Left forelimb (tissue), 1 donor: ENCODE data around the gene TSC22D3.
"Not testable (repeated sequence)": the region's sequence is repeated elsewhere in the genome, so short reads cannot be mapped to it uniquely, and the experiment has no call there.

Source experiments
- DNase-seq: peaks from one replicate; pipeline ENCODE4 v3.0.0-alpha.2; 2018; ENCODE audit warnings: low spot score

The TSC22D3 gene

DNA sequence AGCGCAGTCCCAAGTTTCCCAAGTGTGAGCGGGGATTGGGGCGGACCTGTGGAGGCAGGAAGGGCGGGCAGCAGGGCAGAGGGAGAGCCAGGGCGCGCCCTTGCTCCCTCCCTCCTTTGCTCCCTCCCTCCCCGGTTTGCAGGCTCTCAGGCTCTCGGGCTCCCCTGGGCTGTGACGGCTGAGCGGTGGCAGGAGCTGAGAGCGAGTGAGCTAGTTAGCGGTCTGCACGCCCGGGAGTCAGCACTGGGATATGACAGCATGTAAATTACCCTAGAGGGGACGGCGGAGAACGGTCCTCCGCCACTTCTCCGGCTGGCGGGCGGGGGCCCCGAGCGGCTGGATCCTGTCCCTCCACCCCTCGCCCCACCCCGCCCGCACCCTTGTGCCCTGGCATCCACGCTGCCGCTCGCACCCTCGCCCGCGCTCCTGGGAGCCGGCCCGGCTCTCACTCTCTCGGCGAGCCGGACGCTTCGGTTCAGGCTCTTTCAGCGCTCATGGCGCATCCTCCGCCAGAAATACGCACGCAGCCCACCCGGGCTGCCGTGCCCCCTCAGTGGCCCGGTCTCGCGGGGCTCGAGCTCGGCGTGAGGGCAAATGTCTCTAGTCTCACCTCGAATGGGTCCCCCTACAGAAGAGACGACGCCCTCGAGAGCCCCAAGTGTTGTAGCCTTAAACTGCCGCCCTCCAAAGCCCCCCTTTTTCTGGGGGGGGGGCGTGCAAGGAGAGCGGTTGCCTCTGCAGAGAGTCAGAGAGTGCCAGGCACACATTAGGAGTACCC lies at the start of gene TSC22D3:
Gene TSC22D3, minus strand, starts transcription at position 54 of the 778 bp plus-strand sequence. CDS start 368 bp downstream, outside the sequence.
- DNase-seq: peak; percentile 73

DNA sequence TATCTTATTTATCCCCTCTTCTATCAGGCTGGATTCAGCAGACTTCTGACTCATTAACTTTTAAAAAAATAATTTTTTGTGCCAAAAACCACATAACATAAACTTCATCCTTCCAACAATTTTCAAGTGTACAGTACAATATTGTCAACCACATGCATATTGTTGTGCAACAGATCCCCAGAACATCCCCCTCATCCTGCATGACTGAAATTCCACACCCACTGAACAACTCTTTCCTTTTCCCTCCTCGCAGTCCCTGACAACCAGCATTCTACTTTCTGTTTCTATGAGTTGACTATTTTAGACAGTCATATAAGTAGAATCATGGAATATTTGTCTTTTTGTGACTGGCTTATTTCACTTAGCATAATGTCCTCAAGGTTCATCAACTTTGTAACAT lies 47.9 kb upstream of the TSC22D3 start:
- DNase-seq: no peak

DNA sequence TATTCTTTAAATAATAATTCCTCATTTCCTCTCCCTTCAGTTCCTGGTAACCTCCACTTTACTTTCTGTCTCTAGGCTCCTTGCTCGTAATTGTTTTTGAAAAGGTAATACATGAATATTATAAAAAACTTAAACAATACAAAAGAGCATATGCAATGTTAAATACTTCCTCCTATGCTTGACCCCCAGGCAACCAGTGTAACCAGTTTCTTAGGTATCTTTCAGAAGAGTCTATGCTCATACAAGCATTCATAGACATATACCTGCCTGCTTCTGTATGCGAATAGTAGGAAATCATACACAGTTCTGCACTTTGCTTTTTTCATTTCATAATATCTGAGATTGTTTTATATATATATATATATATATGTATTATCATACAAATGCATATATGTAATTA lies 47.5 kb upstream of the TSC22D3 start:
- no peak for DNase-seq

DNA sequence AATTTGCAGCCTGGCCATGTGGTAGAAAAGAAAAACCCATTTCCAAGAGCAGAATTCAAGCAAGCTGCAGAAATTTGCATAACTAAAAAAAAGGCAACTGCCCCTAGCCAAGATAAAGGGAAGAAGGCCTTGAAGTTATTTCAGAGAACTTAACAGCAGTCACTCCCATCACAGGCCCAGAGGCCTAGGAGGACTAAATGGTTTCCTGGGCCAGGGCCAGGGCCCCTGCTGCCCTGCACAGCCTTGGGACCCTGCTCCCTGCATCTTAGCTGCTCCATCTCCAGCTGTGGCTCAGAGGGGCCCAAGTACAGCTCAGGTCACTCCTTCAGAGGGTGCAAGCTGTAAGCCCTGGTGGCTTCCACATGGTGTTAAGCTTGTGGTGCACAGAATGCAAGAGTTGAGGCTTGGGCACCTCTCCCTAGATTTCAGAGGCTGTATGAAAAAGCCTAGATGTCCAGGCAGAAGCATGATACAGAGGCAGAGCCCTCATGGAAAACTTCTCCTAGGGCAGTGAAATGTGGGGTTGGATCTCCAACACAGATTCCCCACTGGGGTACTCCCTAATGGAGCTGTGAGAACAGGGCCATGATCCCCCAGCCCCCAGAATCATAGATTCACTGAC lies 43.4 kb upstream of the TSC22D3 start:
- no peak for DNase-seq

DNA sequence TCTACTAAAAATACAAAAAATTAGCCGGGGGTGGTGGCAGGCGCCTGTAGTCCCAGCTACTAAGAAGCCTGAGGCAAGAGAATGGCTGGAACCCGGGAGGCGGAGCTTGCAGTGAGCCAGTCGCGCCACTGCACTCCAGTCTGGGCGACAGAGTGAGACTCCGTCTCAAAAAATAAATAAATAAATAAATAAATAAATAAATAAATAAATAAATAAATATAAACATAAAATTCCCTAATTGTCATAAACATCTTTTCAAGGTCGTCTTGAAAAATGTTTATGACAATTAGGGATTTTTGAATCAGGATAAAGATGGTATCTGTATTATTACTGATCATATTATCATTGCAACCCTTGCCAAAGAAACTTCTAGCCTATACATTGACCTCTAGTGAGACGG lies 34.5 kb upstream of the TSC22D3 start:
- DNase-seq: not testable (repeated sequence)

- no peak for DNase-seq
Measured at GRCh38 chrX:107805179-107805578, 29.6 kb upstream of the TSC22D3 start.

DNA sequence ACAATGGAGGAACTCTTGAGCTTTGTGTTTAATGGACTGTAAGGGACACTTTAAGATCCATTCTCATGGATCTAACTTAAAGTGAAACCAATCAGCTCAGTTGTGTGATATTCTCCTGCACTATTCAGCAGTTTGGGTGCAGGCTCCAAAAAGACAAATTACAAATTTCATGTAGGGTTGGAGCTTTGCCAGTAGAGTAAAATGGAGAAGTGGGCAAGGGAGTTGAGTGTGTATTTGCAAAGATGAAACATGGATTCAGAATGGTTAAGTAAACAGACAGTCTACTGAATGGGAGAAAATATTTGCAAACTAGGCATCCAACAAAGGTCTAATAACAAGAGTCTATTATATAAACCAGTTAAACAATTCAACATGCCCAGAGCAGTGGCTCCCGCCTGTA lies 28.8 kb upstream of the TSC22D3 start:
- no peak for DNase-seq

GRCh38 chrX:107787827-107788226 lies 12.2 kb upstream of the TSC22D3 start:
- DNase-seq: no peak

DNA sequence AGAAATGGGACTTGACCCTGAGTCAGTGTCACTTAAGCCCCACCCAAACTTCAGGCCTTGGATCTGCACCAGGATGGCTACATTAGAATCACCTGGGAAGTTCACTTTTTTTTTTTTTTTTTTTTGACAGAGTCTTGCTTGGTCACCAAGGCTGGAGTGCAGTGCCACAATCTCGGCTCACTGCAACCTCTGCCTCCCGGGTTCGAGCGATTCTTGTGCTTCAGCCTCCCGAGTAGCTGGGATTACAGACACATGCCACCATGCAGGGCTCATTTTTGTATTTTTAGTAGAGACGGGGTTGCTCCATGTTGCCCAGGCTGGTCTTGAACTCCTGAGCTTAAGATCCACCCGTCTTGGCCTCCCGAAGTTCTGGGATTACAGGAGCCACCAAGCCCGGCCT lies 4.9 kb upstream of the TSC22D3 start:
- DNase-seq: no peak

DNA sequence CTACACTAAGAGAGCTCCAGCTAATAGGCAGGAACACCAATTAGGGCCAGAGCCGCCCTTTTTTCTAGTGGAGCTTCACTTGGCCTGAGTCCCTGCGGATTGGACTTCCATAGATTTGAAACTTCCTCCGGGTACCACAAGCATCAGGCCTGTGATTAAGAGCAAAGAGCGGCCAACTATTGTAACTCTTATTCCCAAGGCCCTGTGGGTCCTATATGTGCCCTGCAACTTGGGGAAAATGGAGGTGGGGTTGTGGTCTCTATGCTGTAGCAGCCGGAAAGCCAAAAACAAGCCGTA lies 1.9 kb upstream of the TSC22D3 start, which contains the start of gene NCBP2L:
Gene NCBP2L, plus strand, starts transcription at position 198 of the 297 bp plus-strand sequence. CDS start 16,488 bp downstream, outside the sequence.
- DNase-seq: no peak

GRCh38 chrX:107776649-107777535 lies 1.3 kb upstream of the TSC22D3 start:
- DNase-seq: peak; percentile 72

DNA sequence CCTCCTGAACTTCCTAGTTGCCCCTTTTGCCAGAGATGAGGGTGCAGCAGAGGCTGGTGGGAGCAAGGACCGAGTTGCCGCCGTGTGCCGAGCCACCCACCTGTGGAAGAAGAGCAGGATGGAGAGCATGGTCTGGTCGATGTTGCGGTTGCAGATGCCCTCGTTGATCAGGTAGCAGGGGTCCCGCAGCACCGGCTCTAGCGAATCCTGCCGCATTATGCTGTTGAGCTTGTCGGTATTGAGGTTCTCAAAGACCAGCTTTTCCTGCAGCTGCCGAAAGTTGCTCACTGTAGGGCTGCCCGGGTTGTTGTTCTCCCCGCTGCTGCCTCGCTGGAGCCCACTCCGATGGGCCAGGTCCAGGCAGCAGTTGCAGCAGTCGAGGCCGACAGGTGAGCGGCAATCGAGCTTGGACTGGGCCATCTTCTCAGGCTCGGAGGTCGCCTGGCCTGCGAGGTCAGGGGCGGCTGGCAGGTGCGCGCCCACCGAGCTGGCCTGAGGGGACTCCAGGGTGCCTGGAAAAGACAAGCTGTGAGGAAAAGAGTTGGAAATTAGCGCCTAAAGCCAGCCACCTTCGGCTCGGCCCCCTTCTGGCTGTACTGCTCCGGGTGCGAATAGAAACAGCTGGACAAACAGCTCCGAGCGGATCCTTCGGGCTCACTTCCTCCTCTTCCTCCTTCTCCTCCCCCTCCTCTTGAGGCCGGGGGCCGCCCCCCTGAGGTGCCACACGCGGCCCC lies 420 bp downstream of the TSC22D3 start:
- DNase-seq: no peak

- no peak for DNase-seq
Measured at GRCh38 chrX:107773906-107774435, 1.6 kb downstream of the TSC22D3 start.

- DNase-seq: no peak
Measured at GRCh38 chrX:107773206-107773605, 2.4 kb downstream of the TSC22D3 start.

DNA sequence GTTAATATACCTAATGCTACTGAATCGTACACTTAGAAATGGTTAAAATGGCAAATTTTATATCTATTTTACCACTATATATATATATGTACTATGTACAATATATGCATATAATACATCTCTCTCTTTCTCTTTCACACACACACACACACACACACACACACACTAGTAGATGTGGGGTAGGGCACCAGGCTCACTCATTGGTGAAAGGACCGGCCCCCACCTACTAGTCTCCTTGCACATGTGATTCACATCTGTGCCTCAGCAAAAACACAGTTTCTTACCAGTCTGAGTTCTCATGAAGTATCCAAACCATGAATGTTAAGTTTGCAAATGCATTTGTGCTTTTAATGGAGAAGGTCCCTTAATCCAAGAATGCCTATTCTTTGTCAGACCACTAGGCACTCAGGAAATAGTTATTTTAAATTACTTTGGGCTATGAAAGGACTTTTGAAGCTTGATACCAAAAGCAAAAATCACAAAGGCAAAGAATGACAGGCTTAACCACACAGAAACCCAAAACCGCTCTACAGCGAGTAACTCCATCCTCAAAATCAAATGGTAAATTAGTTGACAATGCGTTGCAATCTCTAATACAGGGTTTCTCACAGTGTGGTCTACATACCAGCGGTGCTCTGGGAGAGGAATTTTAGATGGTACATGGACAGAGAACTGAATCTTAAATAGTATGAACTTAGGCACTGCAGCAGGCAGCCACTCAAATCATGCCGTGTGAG lies 5.8 kb downstream of the TSC22D3 start:
- DNase-seq: no peak

DNA sequence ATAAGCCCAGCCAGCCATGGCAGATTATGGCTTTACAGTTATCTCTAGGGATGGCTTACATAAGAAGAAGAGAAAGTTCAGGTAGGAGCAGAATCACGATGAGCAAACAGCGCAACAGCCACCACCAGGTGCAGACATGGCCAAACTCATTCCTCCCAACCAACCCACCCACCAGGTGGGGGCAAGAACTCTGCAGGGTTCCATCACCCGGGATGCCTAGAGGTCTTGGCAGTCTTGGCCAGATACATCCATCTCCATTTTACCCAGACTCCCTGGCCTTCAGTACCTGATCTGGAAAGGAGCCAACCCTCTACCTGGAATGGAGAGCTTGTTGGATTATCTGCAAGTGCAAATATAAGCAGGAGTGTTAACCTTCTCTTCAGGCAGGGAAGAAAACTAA lies 7.5 kb downstream of the TSC22D3 start:
- DNase-seq: no peak

DNA sequence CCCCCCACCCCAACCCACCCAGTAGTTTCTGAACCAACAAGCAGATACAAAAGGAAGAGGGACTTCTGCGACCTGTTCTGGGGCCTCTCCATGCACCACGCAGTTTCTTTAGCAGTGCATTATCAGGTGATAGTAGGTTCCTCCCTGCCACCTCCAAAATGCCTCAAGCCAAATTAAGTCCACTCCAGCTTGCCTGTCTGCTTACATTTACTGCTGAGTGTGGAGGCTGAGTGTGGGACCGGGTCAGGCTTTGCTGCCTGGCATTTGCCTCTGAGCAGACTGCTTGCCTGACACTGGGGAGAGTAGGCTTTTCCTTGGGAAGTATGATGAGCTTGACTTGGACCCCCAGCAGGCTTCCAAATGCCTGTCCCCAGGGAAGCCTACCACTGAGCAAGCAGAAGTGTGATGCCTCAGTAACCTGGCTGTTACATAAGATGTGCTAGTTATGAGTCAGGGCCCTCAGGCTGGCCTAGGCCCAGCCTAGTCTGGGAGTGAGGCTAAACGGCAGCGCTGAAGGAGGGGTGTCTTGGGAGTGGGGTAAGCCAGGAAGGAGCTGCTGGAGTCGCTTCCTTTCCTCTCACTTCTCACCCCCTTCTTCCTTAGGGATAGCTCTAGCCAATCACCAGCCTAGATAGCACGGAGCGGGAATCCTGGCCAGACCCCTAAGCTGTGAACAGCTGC lies 9.0 kb downstream of the TSC22D3 start:
- no peak for DNase-seq

GRCh38 chrX:107764845-107765608 lies 10.6 kb downstream of the TSC22D3 start:
- DNase-seq: no peak

- no peak for DNase-seq
Measured at GRCh38 chrX:107763647-107764046, 11.9 kb downstream of the TSC22D3 start.
